Forelimb muscle (tissue), 1 donor: Measurements from ENCODE around the gene PPP1R11. TPM values are rescaled to one million over a fixed set of nuclear protein-coding genes. Genes with fewer than 3 reads are reported as not detected.

Experiments
- DNase-seq: peaks from one replicate; pipeline ENCODE4 v3.0.0-alpha.2; 2013; ENCODE audit warnings: low read depth
- polyA plus RNA-seq: library from polyadenylated mRNA; unstranded; fragments of 120-200 nt; gene quantifications from one replicate; pipeline ENCODE4 v1.2.1, GENCODE V29; 2013; ENCODE audit not compliant: insufficient read length

Gene PPP1R11
- polyA plus RNA-seq, 1 donor, result 28.0 TPM

DNA sequence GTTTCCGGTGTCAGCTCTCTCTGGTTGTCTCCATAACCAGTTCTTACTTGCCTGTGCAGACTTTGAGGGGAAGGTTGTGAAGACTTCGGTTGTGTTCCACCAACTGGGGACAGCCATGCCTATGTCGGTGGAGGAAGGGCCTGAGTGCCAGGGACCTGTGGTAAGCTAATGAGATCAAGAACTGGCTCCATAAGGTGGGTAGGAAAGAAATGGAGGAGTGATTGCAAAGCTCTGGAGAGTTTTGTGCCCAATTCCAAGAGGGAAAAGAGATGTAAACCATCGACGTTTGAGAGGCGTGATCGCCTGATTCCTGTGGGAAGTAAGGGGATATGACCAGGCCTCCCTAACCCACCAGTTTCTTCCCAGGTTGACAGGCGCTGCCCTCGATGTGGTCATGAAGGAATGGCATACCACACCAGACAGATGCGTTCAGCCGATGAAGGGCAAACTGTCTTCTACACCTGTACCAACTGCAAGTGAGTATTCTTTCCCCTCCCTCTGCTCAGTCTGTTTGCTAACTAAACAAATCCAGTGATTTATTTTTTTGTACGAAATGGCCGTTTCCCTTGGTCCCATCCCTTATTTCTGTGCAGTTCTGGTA is 5.0 kb upstream of the PPP1R11 start:
- no peak for DNase-seq

DNA sequence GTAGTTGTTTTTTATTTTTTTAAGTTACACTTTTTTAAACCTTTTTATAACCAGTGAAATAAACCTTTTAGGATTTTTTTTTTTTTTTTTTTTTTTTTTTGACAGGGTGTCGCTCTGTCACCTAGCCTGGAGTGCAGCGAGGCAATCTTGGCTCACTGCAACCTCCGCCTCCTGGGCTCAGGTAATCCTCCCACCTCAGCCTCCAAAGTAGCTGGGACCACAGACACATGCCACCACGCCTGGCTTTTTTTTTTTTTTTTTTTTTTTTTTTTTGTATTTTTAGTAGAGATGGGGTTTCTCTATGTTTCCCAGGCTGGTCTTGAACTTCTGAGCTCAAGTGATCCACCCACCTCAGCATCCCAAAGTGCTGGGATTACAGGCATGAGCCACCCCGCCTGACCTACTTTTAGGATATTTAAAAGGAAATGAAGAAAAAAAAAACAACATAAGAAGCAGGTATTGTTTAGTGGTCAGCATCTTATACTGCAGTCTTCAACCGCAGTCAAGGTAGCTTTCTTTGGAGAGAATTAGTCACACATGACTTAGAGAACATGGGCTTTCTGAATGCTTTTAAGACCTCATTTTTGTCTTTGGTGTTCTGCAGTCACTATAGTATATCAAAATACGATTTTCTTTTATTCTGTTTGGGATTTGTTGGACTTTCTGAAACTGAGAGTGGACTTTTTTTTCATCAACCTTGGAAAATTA is 4.4 kb upstream of the PPP1R11 start:
- DNase-seq, result no peak

DNA sequence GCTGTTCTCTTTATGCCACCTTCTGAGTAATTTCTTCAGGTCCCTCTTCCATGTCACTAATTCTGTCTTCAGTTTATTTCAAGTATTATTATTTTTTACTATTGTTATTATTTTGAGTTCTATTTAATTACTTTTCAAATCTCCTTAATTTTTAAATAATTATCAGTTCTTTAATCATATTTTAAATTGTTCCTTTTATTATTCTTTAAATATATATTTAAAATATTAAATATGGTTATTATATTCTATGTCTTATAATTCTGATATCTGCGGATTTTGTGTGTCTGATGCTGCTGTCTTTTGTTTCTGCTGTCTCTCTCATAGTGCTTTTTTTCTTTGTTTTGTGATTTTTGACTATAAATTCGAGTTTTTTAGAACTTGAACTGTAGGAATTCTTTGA is 3.7 kb upstream of the PPP1R11 start:
- DNase-seq, result no peak

DNA sequence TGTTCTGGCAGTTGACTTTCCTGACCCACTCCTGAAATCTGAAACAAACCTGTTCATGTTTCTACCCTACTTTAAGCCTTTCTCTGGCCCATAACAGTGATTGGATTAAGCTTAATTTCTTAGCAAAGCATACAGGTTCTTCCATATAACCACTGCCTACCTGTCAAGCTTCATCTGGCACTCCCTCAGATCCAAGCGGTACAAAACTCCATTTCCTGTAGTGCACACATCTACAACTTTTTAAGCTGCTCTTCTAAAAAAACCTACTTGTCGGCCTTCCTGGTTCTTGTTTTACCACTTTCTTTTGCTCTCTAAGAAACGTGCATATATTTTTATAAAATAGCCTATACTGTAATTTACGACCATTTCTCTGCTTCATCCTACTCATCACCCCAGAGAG is 916 bp upstream of the PPP1R11 start:
- DNase-seq, result no peak

GRCh38 chr6:30067460-30068139 is 602 bp downstream of the PPP1R11 start:
- no peak for DNase-seq

- DNase-seq, result no peak
These were observed 4.3 kb downstream of the PPP1R11 start for GRCh38 chr6:30071081-30071818.

DNA sequence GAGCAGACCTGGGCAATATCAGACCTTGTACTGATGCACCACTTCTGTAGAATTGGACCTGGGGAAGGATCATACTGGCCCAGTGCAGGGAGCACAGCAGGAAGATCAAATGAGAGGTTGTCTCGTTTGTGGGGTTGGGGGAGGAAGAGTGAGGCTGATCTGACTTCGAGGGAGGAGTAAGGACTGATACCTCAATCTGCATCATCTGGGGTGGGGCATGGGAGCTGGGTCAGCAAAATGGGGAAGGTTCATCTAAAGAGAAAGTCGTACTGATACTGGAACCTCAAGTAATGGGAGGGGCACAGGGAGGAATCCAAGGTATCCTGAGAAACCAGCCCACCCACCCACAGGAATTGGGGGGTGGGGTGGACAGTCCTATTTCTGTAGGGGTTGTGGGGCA is 4.9 kb downstream of the PPP1R11 start:
- no peak for DNase-seq

GRCh38 chr6:30073489-30074235 is 6.7 kb downstream of the PPP1R11 start:
- no peak for DNase-seq

DNA sequence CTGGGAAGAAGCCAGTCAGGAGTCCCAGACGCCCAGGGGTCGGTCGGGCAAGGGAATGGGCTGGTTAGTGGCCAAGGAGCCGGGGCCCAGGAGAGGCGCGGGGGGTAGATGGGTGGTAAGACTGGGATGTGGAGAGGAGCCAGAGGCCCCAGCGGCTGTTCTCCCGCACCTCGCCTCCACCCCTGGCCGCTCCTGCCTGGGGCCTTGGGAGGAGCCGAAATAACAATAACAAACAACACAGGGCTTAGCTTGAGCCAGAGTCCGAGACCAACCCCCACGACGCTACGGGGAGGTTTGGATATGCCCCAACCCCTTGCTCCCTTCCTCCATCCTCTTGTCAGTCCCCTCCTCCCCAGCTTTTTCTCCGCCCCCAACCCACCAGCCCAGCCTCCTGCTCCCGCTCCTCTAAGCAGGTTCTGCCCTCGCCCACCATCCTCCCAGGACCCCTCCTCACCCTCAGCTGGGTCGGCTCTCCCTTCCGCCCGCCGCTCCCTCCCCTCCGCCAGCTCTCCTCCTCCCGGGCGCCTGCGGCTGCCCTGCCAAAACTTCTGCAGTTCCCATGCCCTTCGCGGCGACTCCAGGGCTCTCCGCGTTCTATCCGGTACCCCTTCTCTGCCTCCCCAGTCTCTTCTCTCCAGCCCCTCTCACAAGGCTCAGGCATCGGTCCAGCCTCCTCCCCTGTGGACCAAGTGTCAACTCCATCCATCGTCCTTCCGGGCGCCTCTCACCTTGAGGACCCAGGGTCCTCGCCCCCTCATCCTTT is 7.5 kb downstream of the PPP1R11 start:
- DNase-seq, result no peak

GRCh38 chr6:30075094-30075789 is 8.2 kb downstream of the PPP1R11 start, which contains the start of gene RNF39:
Gene RNF39, minus strand, starts transcription at chr6:30075769. Its CDS starts 184 bp downstream, at chr6:30075585.
- DNase-seq, result no peak

GRCh38 chr6:30075790-30076732 is 9.1 kb downstream of the PPP1R11 start:
- DNase-seq, result no peak

GRCh38 chr6:30077218-30077617 is 10.2 kb downstream of the PPP1R11 start:
- DNase-seq, result no peak

DNA sequence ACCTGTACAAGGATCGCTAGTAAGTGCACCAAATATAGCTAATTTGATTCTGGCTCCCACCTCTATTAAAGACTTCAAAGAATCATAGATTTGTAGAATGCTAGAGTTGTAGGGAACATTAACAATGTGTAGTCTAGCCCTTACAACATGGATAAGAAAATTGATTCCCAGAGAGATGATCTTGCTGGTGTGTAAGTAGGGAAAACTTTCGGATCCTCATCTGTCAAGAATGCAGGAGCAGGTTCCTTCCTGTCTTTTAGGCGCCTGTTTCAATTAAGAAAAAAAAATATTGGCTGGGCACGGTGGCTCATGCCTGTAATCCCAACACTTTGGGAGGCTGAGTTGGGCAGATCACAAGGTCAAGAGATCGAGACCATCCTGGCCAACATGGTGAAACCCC is 20.9 kb downstream of the PPP1R11 start:
- DNase-seq, result no peak

DNA sequence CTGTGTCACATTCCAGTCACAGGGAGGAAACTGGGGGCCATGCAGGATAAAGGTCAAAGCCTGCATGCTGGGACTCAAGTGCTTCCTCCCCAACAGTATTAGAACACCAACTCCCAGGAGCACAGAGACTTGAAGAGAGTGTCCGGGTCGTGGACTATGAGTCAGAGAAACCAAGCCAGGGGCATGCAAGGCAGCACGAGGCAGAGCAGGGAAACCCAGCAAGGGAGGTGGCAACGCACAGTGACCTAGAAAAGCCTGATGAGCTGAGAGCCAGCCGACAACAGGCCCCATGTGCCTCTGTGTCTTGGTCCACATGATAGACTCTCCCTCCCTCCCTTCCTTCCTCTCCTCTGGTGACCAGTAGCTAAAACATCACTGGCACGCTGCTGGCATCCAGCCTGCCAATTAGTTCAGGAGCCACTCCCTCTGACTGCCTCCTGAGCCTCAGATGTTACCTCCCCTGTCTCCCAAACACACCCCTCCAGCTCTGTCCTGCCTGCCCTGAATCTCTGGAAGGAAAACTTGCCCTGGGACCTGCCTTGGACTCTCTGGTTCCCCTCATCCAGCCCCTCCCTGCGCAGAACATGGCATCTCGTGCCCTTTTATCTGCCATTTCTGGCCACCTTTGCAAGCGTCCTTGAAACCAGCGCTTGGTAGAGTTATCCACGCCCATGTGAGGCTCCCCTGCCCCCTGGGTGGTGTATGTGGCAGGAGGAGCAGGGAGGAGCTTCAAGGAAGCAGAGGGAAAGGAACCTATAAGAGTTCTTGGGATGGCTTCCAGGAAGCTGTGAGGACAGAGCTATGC is 24.8 kb downstream of the PPP1R11 start:
- no peak for DNase-seq

- no peak for DNase-seq
These were observed 26.0 kb downstream of the PPP1R11 start for GRCh38 chr6:30092852-30093543.

DNA sequence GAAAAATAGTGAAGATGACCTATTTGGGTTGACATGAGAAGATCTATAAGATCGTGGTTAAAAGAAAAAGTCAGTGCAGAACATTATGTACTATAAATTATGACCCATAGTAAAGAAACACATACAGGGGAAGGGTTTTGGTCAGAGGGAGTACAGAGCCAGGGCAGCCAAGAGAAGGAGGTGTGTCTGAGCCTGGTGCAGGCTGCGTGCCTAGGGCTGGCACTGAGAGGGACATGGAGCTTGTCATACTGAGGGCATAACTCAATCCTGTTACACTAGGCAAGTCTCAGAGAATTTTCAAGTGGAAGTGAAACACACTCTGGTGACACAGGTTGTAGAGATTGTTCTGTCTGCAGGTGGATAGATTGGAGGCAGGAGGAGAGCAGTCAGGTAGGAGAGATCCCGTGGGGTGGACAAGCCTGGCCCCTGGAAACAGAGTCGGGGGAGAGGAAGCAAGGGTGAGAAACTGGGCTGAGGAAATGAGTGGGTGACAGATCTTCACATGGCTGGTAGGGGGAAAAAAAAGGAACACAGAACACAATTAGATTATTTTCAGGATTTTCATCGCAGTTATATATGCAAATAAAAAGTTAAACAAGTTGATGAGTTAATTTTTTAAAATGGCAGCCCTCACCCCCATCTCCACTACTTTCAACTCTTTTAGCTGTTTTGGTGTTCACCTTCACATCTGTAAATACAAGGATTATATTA is 27.1 kb downstream of the PPP1R11 start:
- DNase-seq, result no peak

DNA sequence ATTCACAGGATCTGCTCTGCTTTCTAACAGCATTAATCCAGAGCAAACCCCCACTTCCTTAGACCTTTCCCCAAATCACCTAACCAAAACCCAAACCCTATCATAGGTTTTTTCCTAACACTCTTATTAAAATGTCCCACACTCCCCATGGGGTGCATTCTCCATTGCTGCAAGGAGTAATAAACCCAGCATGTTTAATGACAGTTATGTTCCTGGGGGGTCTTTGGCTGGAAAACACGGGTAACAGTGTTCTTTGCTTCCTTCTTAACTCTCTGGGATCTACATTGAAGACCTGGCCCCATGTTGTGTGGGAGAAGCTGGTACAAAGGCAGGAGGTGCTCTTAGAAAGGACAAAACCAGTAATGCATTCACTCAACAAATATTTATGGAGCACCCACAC is 29.8 kb downstream of the PPP1R11 start:
- no peak for DNase-seq
